K562 (cell line): Measurements from ENCODE around the gene PCDH9. TPM values are rescaled to one million over a fixed set of nuclear protein-coding genes. Genes with fewer than 3 reads are reported as not detected.

Experiments
- ATAC-seq: fragments of 200-7000 bp; cut with Tn5 transposase; 3 replicates; pipeline ENCODE4 v1.9.1; 2020; ENCODE audit warnings: moderate library complexity
- BruUV-seq: library from RNA; stranded (reverse); fragments of 400-500 nt; replicated peaks from 2 replicates; lab custom pipeline; 2021; lab: Mats Ljungman, UMichigan
- CTCF ChIA-PET: fragments of 300-600 bp; formaldehyde crosslinking; extraction: SDS; loops from one replicate; lab custom pipeline; 2021; ENCODE audit warnings: low intra/inter-chr PET ratio; lab: Yijun Ruan, JAX
- POLR2A ChIA-PET: fragments of 300-600, 350-650 bp; sonication (Branson Sonifier 250); formaldehyde crosslinking; extraction: SDS; loops from one replicate; lab custom pipeline; 2021; ENCODE audit warnings: antibody characterized with exemption, inconsistent platforms; lab: Yijun Ruan, JAX
- DNase-seq, 4 experiments: peaks; one replicate each; pipeline versions ENCODE4 v3.0.0 to v3.0.0-alpha.2; 2011 to 2018; ENCODE audit warnings: low spot score in 3 of 4, mixed read lengths in 3 of 4; ENCODE audit errors: extremely low read depth in 1 of 4
- FAIRE-seq: peaks from 2 replicates; lab custom pipeline; 2011; peaks lifted over from hg19 to GRCh38; lab: Jason Lieb, UNC
- H2AFZ ChIP-seq: 2 replicates; pipeline ENCODE4 v1.6.0; 2011; ENCODE audit warnings: low read depth, low read length, control low read depth, inconsistent platforms
- H3K27ac ChIP-seq: fragments of 200-600 bp; 3 replicates; pipeline ENCODE4 v1.8.0; 2011; ENCODE audit warnings: low read depth, mild to moderate bottlenecking, control low read depth, inconsistent platforms, low read length, moderate library complexity, mixed read lengths; ENCODE audit errors: extremely low read depth
- H3K27me3 ChIP-seq, 2 experiments: fragments of 300-600 bp in 1 of 2; 2 replicates in 1 of 2; 3 replicates in 1 of 2; pipeline versions ENCODE4 v1.6.0 to v1.8.0; 2011; ENCODE audit warnings: inconsistent platforms in 2 of 2, low read length in 2 of 2, mild to moderate bottlenecking in 1 of 2, mixed read lengths in 1 of 2, moderate library complexity in 1 of 2; ENCODE audit not compliant: control insufficient read depth in 2 of 2, insufficient read depth in 2 of 2
- H3K36me3 ChIP-seq: fragments of 300-600 bp; 3 replicates; pipeline ENCODE4 v1.8.0; 2011; ENCODE audit warnings: mild to moderate bottlenecking, low read length, inconsistent platforms; ENCODE audit not compliant: control insufficient read depth, insufficient read depth
- H3K4me1 ChIP-seq, 2 experiments: fragments of 200-600 bp in 1 of 2; replicated peaks in 1 of 2; 2 replicates in 1 of 2; 3 replicates in 1 of 2; pipeline versions ENCODE4 v1.5.1 to v1.8.0; 2011; ENCODE audit warnings: inconsistent platforms in 2 of 2, low read length in 2 of 2, mild to moderate bottlenecking in 1 of 2, mixed read lengths in 1 of 2, moderate library complexity in 1 of 2; ENCODE audit not compliant: control insufficient read depth in 2 of 2, insufficient read depth in 2 of 2
- H3K4me2 ChIP-seq: 2 replicates; pipeline ENCODE4 v1.6.1; 2011; ENCODE audit warnings: low read length, control low read depth, inconsistent platforms, mixed read lengths; ENCODE audit not compliant: insufficient read depth
- H3K4me3 ChIP-seq: fragments of 200-600 bp; sonication (generic), shearing (Covaris generic); 2 replicates; pipeline ENCODE4 v1.5.1; 2016; ENCODE audit warnings: control low read depth, inconsistent platforms
- H3K79me2 ChIP-seq: fragments of 200-600 bp; 3 replicates; pipeline ENCODE4 v1.8.0; 2011; ENCODE audit warnings: low read length, inconsistent platforms; ENCODE audit not compliant: control insufficient read depth, insufficient read depth
- H3K9ac ChIP-seq, 2 experiments: 2 replicates each; pipeline versions ENCODE4 v1.6.0 to v1.6.1; 2011; ENCODE audit warnings: low read depth in 2 of 2, low read length in 2 of 2, control low read depth in 1 of 2, inconsistent platforms in 1 of 2, mild to moderate bottlenecking in 1 of 2, mixed read lengths in 1 of 2; ENCODE audit not compliant: insufficient read depth in 1 of 2
- H3K9me1 ChIP-seq: one replicate; pipeline ENCODE4 v1.6.0; 2011; ENCODE audit warnings: inconsistent platforms, mild to moderate bottlenecking, low read length, moderate library complexity; ENCODE audit not compliant: control insufficient read depth, insufficient read depth
- H3K9me3 ChIP-seq: replicated peaks from 2 replicates; pipeline ENCODE4 v1.5.1; 2011; ENCODE audit warnings: low read depth, low read length, inconsistent platforms; ENCODE audit not compliant: control insufficient read depth, insufficient read depth
- H4K20me1 ChIP-seq: replicated peaks from 2 replicates; pipeline ENCODE4 v1.6.1; 2011; ENCODE audit warnings: low read length, inconsistent platforms, mixed read lengths; ENCODE audit not compliant: control insufficient read depth, insufficient read depth
- CEBPG ChIP-seq, 3 experiments: fragments of 200-800 bp in 1 of 3; sonication (Bioruptor generic) in 1 of 3; sonication (generic) in 1 of 3; formaldehyde crosslinking in 1 of 3; IDR thresholded peaks in 2 of 3; conservative IDR thresholded peaks in 1 of 3; 2 replicates each; pipeline versions ENCODE4 v1.6.1 to v1.8.0; 2016 to 2022; ENCODE audit warnings: missing compliant biosample characterization in 2 of 3, missing genetic modification characterization in 2 of 3, mild to moderate bottlenecking in 1 of 3, missing genetic modification reagents in 1 of 3
- ILF3 ChIP-seq: fragments of 450-650 bp; IDR thresholded peaks from 2 replicates; pipeline ENCODE4 v1.6.1; 2018; ENCODE audit warnings: antibody characterized with exemption, mild to moderate bottlenecking, moderate library complexity, borderline replicate concordance
- JUN ChIP-seq, 2 experiments: sonication (generic) in 1 of 2; formaldehyde crosslinking in 1 of 2; IDR thresholded peaks; 2 replicates each; pipeline versions ENCODE4 v1.6.1 to v1.8.0; 2012 to 2022; ENCODE audit warnings: borderline replicate concordance in 2 of 2, mild to moderate bottlenecking in 2 of 2, improper control_type of control experiment in 1 of 2, low read depth in 1 of 2, low read length in 1 of 2, missing genetic modification reagents in 1 of 2
- KLF6 ChIP-seq: fragments of 250-450 bp; sonication (Bioruptor Pico); IDR thresholded peaks from 2 replicates; pipeline ENCODE4 v1.4.0; 2020; ENCODE audit warnings: mild to moderate bottlenecking, moderate library complexity, borderline replicate concordance
- NFE2 ChIP-seq: IDR thresholded peaks from 2 replicates; pipeline ENCODE4 v1.6.1; 2014; ENCODE audit warnings: antibody characterized with exemption, low read depth
- NFXL1 ChIP-seq: fragments of 450-650 bp; formaldehyde crosslinking; IDR thresholded peaks from 2 replicates; pipeline ENCODE4 v1.4.0; 2021; ENCODE audit warnings: mild to moderate bottlenecking
- SIX5 ChIP-seq, 2 experiments: IDR thresholded peaks; 2 replicates each; pipeline ENCODE4 v1.6.1; 2011; ENCODE audit warnings: low read length in 2 of 2, borderline replicate concordance in 1 of 2, low read depth in 1 of 2, mild to moderate bottlenecking in 1 of 2, moderate library complexity in 1 of 2; ENCODE audit not compliant: insufficient read depth in 1 of 2
- WGBS: fragments of 100-300 bp; shearing (Covaris generic); methylation state at CpG from one replicate; pipeline ENCODE4 v1.1.6; 2016; ENCODE audit warnings: low coverage, mixed read lengths; ENCODE audit not compliant: insufficient coverage; ENCODE audit errors: missing lambda C conversion rate; 5-methylcytosine and 5-hydroxymethylcytosine counted together
- in situ Hi-C: fragments of 300-500 bp; cut with MboI; formaldehyde crosslinking; loops from 4 replicates; pipeline ENCODE4 v1.15.0; 2018; ENCODE audit warnings: inconsistent platforms, mixed read lengths
- intact Hi-C: fragments of 100-400 bp; cut with micrococcal nuclease; formaldehyde crosslinking; loops from 2 replicates; pipeline ENCODE4 v1.14.2; 2022
- polyA plus RNA-seq, 8 experiments: library from polyadenylated mRNA; depleted of rRNA in 4 of 8; stranded (reverse) in 5 of 8; unstranded in 3 of 8; fragments of >200 nt; fragmentation: Nextera tagmentation in 2 of 8; fragmentation: Illumina TruSeq in 1 of 8; extraction: Ambion mirVana in 2 of 8; extraction: Trizol in 1 of 8; gene quantifications; 2 replicates each; pipeline versions ENCODE4 v1.2.1 to v1.2.3, GENCODE V29; 2011 to 2014; ENCODE audit warnings: inconsistent platforms in 1 of 8, missing spikeins in 1 of 8
- total RNA-seq, 7 experiments: library from RNA; depleted of rRNA in 6 of 7; stranded (reverse); fragments of >200 nt in 6 of 7; fragmentation: Illumina TruSeq in 2 of 7; extraction: Trizol in 2 of 7; gene quantifications; 2 replicates each; pipeline versions ENCODE4 v1.2.1 to v1.2.3, GENCODE V29; 2011 to 2021; ENCODE audit warnings: low replicate concordance in 1 of 7
- TF ChIP-seq, protein P1 (sequence below), 2 experiments: fragments of 450-650 bp in 1 of 2; sonication (generic) in 1 of 2; formaldehyde crosslinking; conservative IDR thresholded peaks; 2 replicates each; pipeline versions ENCODE4 v1.4.0 to v1.8.1; 2020 to 2022; ENCODE audit warnings: mild to moderate bottlenecking in 1 of 2, missing genetic modification reagents in 1 of 2

The PCDH9 gene
- total and polyA plus RNA-seq, 9 of the 15 experiments (the other 6 are each of a cell fraction or from before 2014, with no cell fraction given) = 1.1 to 6.7 (median 4.9) TPM

DNA sequence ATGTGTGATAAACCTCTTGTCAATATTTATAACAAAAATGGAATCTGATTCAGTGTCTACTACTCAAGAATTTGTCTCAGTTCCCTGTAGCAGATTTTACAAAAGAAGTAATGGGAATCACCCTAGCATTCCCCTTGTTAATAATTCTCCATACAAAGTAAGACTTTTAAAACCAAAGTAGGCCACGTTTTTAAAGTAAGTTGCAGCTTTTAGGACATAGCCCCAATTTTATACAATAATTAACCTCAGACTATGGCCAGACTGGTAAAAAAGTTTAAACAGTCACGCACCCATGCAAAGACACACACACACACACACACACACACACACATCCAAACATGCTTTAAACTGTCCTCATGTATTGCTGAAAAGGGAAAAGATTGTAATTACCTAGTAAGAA lies 589.9 kb downstream of the PCDH9 start:
- no peak overlapping the region for H3K27ac ChIP-seq
- BruUV-seq = no TSS peak
- TF ChIP-seq, protein P1, sequence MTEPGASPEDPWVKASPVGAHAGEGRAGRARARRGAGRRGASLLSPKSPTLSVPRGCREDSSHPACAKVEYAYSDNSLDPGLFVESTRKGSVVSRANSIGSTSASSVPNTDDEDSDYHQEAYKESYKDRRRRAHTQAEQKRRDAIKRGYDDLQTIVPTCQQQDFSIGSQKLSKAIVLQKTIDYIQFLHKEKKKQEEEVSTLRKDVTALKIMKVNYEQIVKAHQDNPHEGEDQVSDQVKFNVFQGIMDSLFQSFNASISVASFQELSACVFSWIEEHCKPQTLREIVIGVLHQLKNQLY (CRISPR knock-in tag; conservative IDR thresholded peaks at IDR 0.05) = no peak
- no peak for TF ChIP-seq ILF3
- TF ChIP-seq SIX5 (IDR thresholded peaks at IDR 0.05; ENCODE audit: borderline replicate concordance in 1 of 2, insufficient read depth in 1 of 2, low read depth in 1 of 2, low read length in 2 of 2) = no peak
- no peak for TF ChIP-seq JUN (IDR thresholded peaks at IDR 0.05; ENCODE audit: borderline replicate concordance, low read depth, low read length)
- no peak for TF ChIP-seq JUN (CRISPR knock-in tag; IDR thresholded peaks at IDR 0.05; ENCODE audit: borderline replicate concordance)
- TF ChIP-seq NFXL1 = no peak
- no peak for TF ChIP-seq KLF6 (CRISPR knock-in tag)
- TF ChIP-seq CEBPG (CRISPR knock-in tag; IDR thresholded peaks at IDR 0.05) = no peak
- no peak for TF ChIP-seq CEBPG (tag; conservative IDR thresholded peaks at IDR 0.05 in 1 of 2, IDR thresholded peaks at IDR 0.05 in 1 of 2)
- no peak for TF ChIP-seq NFE2
- H3K4me3 ChIP-seq = no peak overlapping the region
- H3K27me3 ChIP-seq = no peaks in the 10 kb centered on the region
- no peaks in the 10 kb centered on the region for H4K20me1 ChIP-seq
- ChIA-PET CTCF (no interaction called here), POLR2A (no interaction called here)
- in situ Hi-C loops = no loop called here
- no peaks in the 10 kb centered on the region for H3K36me3 ChIP-seq
- no peaks in the 10 kb centered on the region for H3K4me1 ChIP-seq
- ATAC-seq (no peak), DNase-seq (no peak), FAIRE-seq (no peak)
- H2AFZ ChIP-seq = no peak overlapping the region
- H3K9me3 ChIP-seq = no peaks in the 10 kb centered on the region
- H3K79me2 ChIP-seq = no peaks in the 10 kb centered on the region
- H3K9ac ChIP-seq = no peak overlapping the region
- no peak overlapping the region for H3K4me2 ChIP-seq
- intact Hi-C loops = no loop called here
- 43% methylated on average over 2 of the region's 2 CpGs for WGBS
- no peaks in the 10 kb centered on the region for H3K9me1 ChIP-seq
